Kidney (tissue), 14 donors: ENCODE results near the gene CMIP. TPM values are rescaled to one million over a fixed set of nuclear protein-coding genes. Genes with fewer than 3 reads are reported as not detected.

Source experiments
- DNase-seq, 5 donors: peaks; one replicate each; pipeline ENCODE4 v3.0.0-alpha.2; 2013 to 2020
- FAIRE-seq: peaks from 2 replicates; lab custom pipeline; 2012; peaks lifted over from hg19 to GRCh38; lab: Jason Lieb, UNC
- H3K27ac ChIP-seq, 2 donors: one replicate each; pipeline ENCODE4 v1.7.0; 2013; ENCODE audit warnings: low read depth in 2 of 2, low read length in 2 of 2, inconsistent platforms in 1 of 2
- H3K27me3 ChIP-seq: one replicate; pipeline ENCODE4 v1.7.1; 2013; ENCODE audit warnings: low read length, inconsistent platforms; ENCODE audit not compliant: control insufficient read depth, insufficient read depth
- H3K36me3 ChIP-seq, 3 donors: one replicate each; pipeline versions ENCODE4 v1.7.0 to v1.7.1; 2013; ENCODE audit warnings: low read length in 3 of 3, control low read depth in 1 of 3, inconsistent platforms in 1 of 3; ENCODE audit not compliant: insufficient read depth in 3 of 3, control insufficient read depth in 2 of 3
- H3K4me1 ChIP-seq, 3 donors: one replicate each; pipeline versions ENCODE4 v1.7.0 to v1.7.1; 2013; ENCODE audit warnings: low read length in 3 of 3, inconsistent platforms in 1 of 3, low read depth in 1 of 3; ENCODE audit not compliant: control insufficient read depth in 2 of 3, insufficient read depth in 2 of 3
- H3K4me3 ChIP-seq, 3 donors: one replicate each; pipeline versions ENCODE4 v1.7.0 to v1.8.1; 2013; ENCODE audit warnings: low read length in 3 of 3, control low read depth in 1 of 3, inconsistent platforms in 1 of 3
- H3K9ac ChIP-seq, 3 donors: one replicate each; pipeline versions ENCODE4 v1.7.0 to v1.7.1; 2013; ENCODE audit warnings: low read length in 3 of 3, control low read depth in 1 of 3, inconsistent platforms in 1 of 3
- H3K9me3 ChIP-seq, 3 donors: one replicate each; pipeline versions ENCODE4 v1.7.0 to v1.7.1; 2013; ENCODE audit warnings: low read length in 3 of 3, control low read depth in 1 of 3, inconsistent platforms in 1 of 3; ENCODE audit not compliant: control insufficient read depth in 2 of 3, insufficient read depth in 1 of 3
- intact Hi-C: fragments of 100-400 bp; cut with DNase I; formaldehyde crosslinking; loops from one replicate; pipeline ENCODE4 v1.11.1; 2022
- polyA plus RNA-seq: library from polyadenylated mRNA; stranded (reverse); fragments of 350-450 nt; fragmentation: Illumina TruSeq; extraction: RNeasy Lipid Tissue Mini Kit (QIAGEN cat#74804); gene quantifications from one replicate; pipeline ENCODE4 v1.2.3, GENCODE V29; 2014; ENCODE audit warnings: low read depth, low replicate concordance; ENCODE audit not compliant: insufficient read depth
- total RNA-seq: library from RNA; stranded (reverse); fragmentation: NEBNext Ultra II Directional; extraction: Animal tissue kit (Norgen Biotek cat#: 25700); gene quantifications from one replicate; pipeline ENCODE4 v1.2.1, GENCODE V29; 2021
- TF ChIP-seq, protein P1 (sequence below): IDR thresholded peaks from 3 replicates; pipeline ENCODE4 v1.5.1; 2012; ENCODE audit warnings: mild to moderate bottlenecking, moderate library complexity, borderline replicate concordance; ENCODE audit not compliant: insufficient read depth; ENCODE audit errors: extremely low read depth
- donor health status: control.
- donor health status: control.
- donor health status: control.
- donor health status: control.
- donor health status: control.
- donor health status: DM: yes; HTN: yes; CAD: no.
- donor health status: Normal renal cell carcinoma (clear cell type).

Gene CMIP
- total and polyA plus RNA-seq, 2 donors from 2014 or later: 16.6 to 65.7 TPM

DNA sequence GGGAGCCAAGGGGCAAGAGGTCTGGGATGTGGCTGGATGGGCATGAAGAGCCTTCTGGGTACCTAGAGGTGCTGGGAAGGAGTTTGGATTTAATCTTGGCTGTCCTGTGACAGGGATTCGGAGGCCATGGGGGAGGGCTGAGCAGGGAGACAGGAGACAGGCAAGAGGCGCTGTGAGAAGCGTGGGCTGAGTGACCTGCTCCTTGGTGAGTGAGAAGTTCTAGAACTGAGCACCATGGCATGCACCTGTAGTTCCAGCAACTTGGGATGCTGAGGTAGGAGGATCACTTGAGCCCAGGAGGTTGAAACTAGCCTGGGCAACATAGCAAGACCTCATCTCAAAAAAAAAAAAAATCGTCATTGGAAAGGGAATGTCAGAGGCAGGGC lies 256.2 kb downstream of the CMIP start:
- FAIRE-seq (no peak), DNase-seq (no peak)
- Histone ChIP-seq H3K36me3 (peaks cover 2 to 46% (median 33%) of the 10 kb centered on the region in 3 donors), H3K27ac (no peak overlapping the region), H3K9me3 (no peaks in the 10 kb centered on the region), H3K4me1 (no peaks in the 10 kb centered on the region), H3K4me3 (no peak overlapping the region), H3K9ac (no peak overlapping the region), H3K27me3 (no peaks in the 10 kb centered on the region)
- intact Hi-C loops: no loop called here
- TF ChIP-seq, protein P1, sequence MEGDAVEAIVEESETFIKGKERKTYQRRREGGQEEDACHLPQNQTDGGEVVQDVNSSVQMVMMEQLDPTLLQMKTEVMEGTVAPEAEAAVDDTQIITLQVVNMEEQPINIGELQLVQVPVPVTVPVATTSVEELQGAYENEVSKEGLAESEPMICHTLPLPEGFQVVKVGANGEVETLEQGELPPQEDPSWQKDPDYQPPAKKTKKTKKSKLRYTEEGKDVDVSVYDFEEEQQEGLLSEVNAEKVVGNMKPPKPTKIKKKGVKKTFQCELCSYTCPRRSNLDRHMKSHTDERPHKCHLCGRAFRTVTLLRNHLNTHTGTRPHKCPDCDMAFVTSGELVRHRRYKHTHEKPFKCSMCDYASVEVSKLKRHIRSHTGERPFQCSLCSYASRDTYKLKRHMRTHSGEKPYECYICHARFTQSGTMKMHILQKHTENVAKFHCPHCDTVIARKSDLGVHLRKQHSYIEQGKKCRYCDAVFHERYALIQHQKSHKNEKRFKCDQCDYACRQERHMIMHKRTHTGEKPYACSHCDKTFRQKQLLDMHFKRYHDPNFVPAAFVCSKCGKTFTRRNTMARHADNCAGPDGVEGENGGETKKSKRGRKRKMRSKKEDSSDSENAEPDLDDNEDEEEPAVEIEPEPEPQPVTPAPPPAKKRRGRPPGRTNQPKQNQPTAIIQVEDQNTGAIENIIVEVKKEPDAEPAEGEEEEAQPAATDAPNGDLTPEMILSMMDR: no peak

DNA sequence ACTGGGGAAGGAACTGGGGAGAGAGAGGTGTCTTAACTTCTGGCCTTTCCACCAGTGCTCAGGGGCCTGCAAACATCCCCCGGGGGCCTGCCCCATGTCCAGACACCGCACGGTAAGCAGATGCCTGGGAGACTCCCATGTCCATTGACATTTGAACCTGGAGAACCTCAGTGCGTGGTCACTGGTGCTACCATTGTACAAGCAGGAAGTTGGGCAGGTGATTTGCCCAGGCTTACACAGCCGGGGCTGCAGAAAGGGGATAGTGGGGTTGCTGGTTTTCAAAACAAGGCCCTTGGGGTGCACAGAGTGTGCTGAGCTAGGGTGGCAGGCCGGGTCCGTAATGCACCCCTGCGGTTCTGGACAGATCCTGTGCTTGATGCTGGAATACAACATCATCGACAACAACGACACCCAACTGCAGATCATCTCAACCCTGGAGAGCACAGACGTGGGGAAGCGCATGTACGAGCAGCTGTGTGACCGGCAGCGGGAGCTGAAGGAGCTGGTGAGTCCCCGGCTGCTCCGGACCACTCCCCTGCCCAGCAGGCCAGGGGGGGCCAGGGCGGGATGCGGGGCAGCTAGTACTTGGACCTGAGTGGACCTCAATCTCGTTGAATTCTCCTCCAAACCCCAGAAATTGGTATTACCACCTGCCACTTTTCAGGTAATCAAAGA lies 256.8 kb downstream of the CMIP start:
- Histone ChIP-seq H3K4me3 (no peak overlapping the region), H3K4me1 (no peaks in the 10 kb centered on the region), H3K9ac (no peak overlapping the region), H3K36me3 (peaks cover 2 to 51% (median 35%) of the 10 kb centered on the region in 3 donors), H3K27me3 (no peaks in the 10 kb centered on the region), H3K9me3 (no peaks in the 10 kb centered on the region), H3K27ac (no peak overlapping the region)
- intact Hi-C loops: no loop called here
- TF ChIP-seq, protein P1: no peak
- FAIRE-seq: no peak
- peak in 1 of 5 donors; percentile 62 for DNase-seq

DNA sequence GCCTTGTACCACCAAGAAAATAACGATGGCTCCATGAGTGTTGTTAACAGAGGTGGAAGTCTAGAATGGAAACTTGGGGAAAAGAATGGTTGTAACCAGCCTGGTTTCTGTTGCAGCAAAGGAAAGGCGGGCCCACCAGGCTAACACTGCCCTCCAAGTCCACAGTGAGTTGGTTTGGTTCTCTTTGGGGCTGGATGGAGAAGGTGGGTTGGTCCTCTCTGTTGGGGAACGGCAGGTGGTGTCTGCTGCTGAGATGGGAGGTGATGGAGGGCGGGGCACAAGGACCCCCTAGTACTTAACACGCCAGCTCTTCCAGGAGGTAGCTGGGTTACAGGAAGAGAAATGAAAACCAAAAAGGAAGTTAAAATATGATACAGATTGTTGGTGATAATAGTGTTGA lies 257.9 kb downstream of the CMIP start:
- H3K4me1 ChIP-seq: no peaks in the 10 kb centered on the region
- H3K27ac ChIP-seq: no peak overlapping the region
- no peak overlapping the region for H3K4me3 ChIP-seq
- intact Hi-C loops: no loop called here
- peak in 1 of 5 donors; percentile 24 for DNase-seq
- H3K36me3 ChIP-seq: peaks cover 2 to 50% (median 35%) of the 10 kb centered on the region in 3 donors
- FAIRE-seq: no peak
- no peaks in the 10 kb centered on the region for H3K9me3 ChIP-seq
- H3K9ac ChIP-seq: no peak overlapping the region
- H3K27me3 ChIP-seq: no peaks in the 10 kb centered on the region
- TF ChIP-seq, protein P1: no peak
